Gastrocnemius medialis (tissue), 4 donors: ENCODE results near the gene NR3C2. TPM values are rescaled to one million over a fixed set of nuclear protein-coding genes. Genes with fewer than 3 reads are reported as not detected.
A peak's percentile ranks its signal among the peaks of the same experiment; 100 is the strongest.
"Not testable (repeated sequence)": the region's sequence is repeated elsewhere in the genome, so short reads cannot be mapped to it uniquely, and the experiment has no call there.

Experiments
- ATAC-seq, 2 donors: fragments of 150-250 bp; one replicate each; pipeline ENCODE4 v1.9.1; 2016
- DNase-seq, 2 donors: peaks; one replicate each; pipeline ENCODE4 v3.0.0-alpha.2; 2019
- H3K27ac ChIP-seq, 4 donors: fragments of 200-600 bp; sonication (generic); 1 replicate in 1 of 4; 2 replicates in 3 of 4; pipeline ENCODE4 v1.5.1; 2016 to 2018; ENCODE audit warnings: mild to moderate bottlenecking in 2 of 4, moderate library complexity in 1 of 4
- H3K27me3 ChIP-seq, 3 donors: fragments of 200-600 bp; sonication (generic) in 2 of 3; 1 replicate in 1 of 3; 2 replicates in 2 of 3; pipeline versions ENCODE4 v1.5.1 to v1.6.0; 2016 to 2019; ENCODE audit warnings: mild to moderate bottlenecking in 1 of 3, moderate library complexity in 1 of 3
- H3K36me3 ChIP-seq, 2 donors: fragments of 200-600 bp; sonication (generic) in 1 of 2; one replicate each; pipeline ENCODE4 v1.5.1; 2017 to 2018
- H3K4me1 ChIP-seq, 2 donors: fragments of 200-600 bp; sonication (generic) in 1 of 2; one replicate each; pipeline ENCODE4 v1.5.1; 2016 to 2017; ENCODE audit warnings: mild to moderate bottlenecking in 2 of 2
- H3K4me3 ChIP-seq, 4 donors: fragments of 200-600 bp; sonication (generic) in 3 of 4; 1 replicate in 1 of 4; 2 replicates in 3 of 4; pipeline ENCODE4 v1.5.1; 2016 to 2019; ENCODE audit warnings: mild to moderate bottlenecking in 2 of 4
- H3K9me3 ChIP-seq, 3 donors: fragments of 200-600 bp; sonication (generic) in 2 of 3; 1 replicate in 1 of 3; 2 replicates in 2 of 3; pipeline ENCODE4 v1.5.1; 2016 to 2019
- POLR2A ChIP-seq, 2 donors: fragments of 450-650 bp; IDR thresholded peaks; one replicate each; pipeline ENCODE4 v1.6.1; 2017; ENCODE audit warnings: antibody characterized with exemption in 2 of 2, mild to moderate bottlenecking in 2 of 2, moderate library complexity in 2 of 2
- in situ Hi-C, 4 donors: fragments of 200-750 bp; cut with MboI; loops; one replicate each; pipeline versions ENCODE4 v1.15.0 to v1.8.0; 2017; ENCODE audit warnings: low sequenced_read_pairs in 4 of 4
- intact Hi-C: fragments of 100-400 bp; cut with DNase I; formaldehyde crosslinking; loops from one replicate; pipeline ENCODE4 v1.15.1; 2023; ENCODE audit warnings: low total_unique reads
- total RNA-seq, 4 donors: library from RNA; depleted of rRNA; stranded (reverse); fragments of >200 nt; gene quantifications; one replicate each; pipeline versions ENCODE4 v1.1.0 to v1.2.3, GENCODE V29; 2016
- TF ChIP-seq, protein P1 (sequence below), 5 experiments: fragments of 450-650 bp in 3 of 5; fragments of 200-600 bp in 2 of 5; sonication (generic) in 2 of 5; IDR thresholded peaks in 4 of 5; conservative IDR thresholded peaks in 1 of 5; 1 replicate in 4 of 5; 2 replicates in 1 of 5; pipeline ENCODE4 v1.5.1; 2016 to 2019; ENCODE audit warnings: antibody characterized with exemption in 5 of 5, mild to moderate bottlenecking in 3 of 5, moderate library complexity in 3 of 5

NR3C2 gene
- total RNA-seq, 4 donors from 2014 or later: 5.6 to 10.4 (median 8.1) TPM

DNA sequence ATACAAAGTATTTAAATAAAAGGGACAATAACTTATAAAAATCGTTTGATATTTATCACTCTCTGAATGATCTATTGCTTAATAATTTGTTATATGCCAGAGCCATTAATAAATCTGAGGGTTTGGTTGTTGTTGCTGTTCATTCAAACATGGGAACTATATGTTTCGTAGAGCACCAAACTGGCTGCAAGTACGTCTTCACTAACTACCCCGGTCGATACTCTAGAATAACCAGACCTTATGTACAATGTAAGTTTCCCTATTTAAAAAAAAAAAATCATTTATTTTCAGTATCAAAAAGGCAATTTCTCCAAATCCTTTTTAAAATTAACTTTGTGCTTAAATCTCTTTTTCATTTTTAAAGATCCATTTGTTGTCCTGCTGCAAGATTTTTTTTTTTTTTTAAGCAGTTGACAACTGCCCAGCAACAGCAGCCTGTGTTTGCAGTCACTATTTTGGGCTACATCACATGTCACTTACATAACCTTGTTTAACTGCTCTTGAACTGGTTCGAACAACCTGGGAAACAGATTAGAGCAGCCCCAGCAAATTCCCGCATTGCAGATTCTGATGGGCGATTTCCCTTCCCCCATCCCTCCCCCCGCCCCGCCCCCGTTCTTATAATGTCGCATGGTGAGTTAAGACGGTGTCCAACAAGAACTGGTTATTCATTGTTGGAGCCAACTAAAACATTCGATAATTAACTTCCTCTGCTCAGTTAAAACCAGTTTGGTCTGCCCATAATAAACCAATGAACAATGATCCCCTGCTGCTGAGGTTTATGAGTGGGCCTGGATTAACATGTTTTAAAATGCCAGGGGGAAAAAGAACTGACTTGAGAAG lies 238.9 kb downstream of the NR3C2 start:
- Histone ChIP-seq H3K4me1 (peaks cover 26 to 34% of the 10 kb centered on the region in 2 donors), H3K9me3 (no peaks in the 10 kb centered on the region), H3K36me3 (no peaks in the 10 kb centered on the region), H3K27me3 (no peaks in the 10 kb centered on the region), H3K4me3 (peak overlapping the region; percentile 29 to 41 (median 32)), H3K27ac (peak overlapping the region; percentile 13 to 79 (median 44))
- in situ Hi-C loops: no loop called here
- ATAC-seq (peak; percentile 90), DNase-seq (no peak)
- intact Hi-C loops: no loop called here
- TF ChIP-seq POLR2A (IDR thresholded peaks at IDR 0.05): no peak
- TF ChIP-seq, protein P1, sequence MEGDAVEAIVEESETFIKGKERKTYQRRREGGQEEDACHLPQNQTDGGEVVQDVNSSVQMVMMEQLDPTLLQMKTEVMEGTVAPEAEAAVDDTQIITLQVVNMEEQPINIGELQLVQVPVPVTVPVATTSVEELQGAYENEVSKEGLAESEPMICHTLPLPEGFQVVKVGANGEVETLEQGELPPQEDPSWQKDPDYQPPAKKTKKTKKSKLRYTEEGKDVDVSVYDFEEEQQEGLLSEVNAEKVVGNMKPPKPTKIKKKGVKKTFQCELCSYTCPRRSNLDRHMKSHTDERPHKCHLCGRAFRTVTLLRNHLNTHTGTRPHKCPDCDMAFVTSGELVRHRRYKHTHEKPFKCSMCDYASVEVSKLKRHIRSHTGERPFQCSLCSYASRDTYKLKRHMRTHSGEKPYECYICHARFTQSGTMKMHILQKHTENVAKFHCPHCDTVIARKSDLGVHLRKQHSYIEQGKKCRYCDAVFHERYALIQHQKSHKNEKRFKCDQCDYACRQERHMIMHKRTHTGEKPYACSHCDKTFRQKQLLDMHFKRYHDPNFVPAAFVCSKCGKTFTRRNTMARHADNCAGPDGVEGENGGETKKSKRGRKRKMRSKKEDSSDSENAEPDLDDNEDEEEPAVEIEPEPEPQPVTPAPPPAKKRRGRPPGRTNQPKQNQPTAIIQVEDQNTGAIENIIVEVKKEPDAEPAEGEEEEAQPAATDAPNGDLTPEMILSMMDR (IDR thresholded peaks at IDR 0.05 in 4 of 5, conservative IDR thresholded peaks at IDR 0.05 in 1 of 5): no peak

- DNase-seq: no peak
- H3K4me3 ChIP-seq: no peak overlapping the region
- in situ Hi-C loops (no loop called here), intact Hi-C loops (no loop called here)
- H3K27me3 ChIP-seq: no peaks in the 10 kb centered on the region
- no peak for ATAC-seq
- H3K9me3 ChIP-seq: no peaks in the 10 kb centered on the region
- no peak overlapping the region for H3K27ac ChIP-seq
- H3K4me1 ChIP-seq: peaks cover 26 to 34% of the 10 kb centered on the region in 2 donors
- no peak for TF ChIP-seq POLR2A (IDR thresholded peaks at IDR 0.05)
- TF ChIP-seq, protein P1 (IDR thresholded peaks at IDR 0.05 in 4 of 5, conservative IDR thresholded peaks at IDR 0.05 in 1 of 5): no peak
- no peaks in the 10 kb centered on the region for H3K36me3 ChIP-seq
Measured at GRCh38 chr4:148200960-148201359, 241.3 kb downstream of the NR3C2 start.

DNA sequence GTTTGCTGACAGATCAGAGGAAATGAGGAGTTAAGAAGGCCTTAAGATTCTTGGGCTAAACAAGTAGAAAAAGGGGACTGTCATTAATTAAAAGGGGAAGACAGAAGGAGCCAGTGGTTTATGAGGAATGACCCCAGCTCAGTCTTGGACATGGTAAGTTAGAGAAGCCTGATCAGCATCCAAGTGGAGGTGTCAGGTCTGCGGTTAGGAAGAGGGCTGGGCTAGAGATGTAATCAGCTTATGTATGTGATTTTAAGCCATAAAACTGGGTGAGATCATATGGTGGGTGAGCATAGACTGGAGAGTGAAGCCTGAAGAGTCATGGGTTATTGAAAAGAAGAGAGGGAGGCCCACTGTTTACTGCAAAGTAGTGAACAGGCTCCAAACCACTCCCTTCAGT lies 246.1 kb downstream of the NR3C2 start:
- in situ Hi-C loops (no loop called here), intact Hi-C loops (no loop called here)
- DNase-seq (no peak), ATAC-seq (no peak)
- H3K4me1 ChIP-seq: no peaks in the 10 kb centered on the region
- no peak overlapping the region for H3K4me3 ChIP-seq
- H3K36me3 ChIP-seq: peaks cover 0 to 12% of the 10 kb centered on the region in 2 donors
- H3K27me3 ChIP-seq: no peaks in the 10 kb centered on the region
- no peak overlapping the region for H3K27ac ChIP-seq
- no peaks in the 10 kb centered on the region for H3K9me3 ChIP-seq
- no peak for TF ChIP-seq POLR2A (IDR thresholded peaks at IDR 0.05)
- TF ChIP-seq, protein P1 (IDR thresholded peaks at IDR 0.05 in 4 of 5, conservative IDR thresholded peaks at IDR 0.05 in 1 of 5): no peak

DNA sequence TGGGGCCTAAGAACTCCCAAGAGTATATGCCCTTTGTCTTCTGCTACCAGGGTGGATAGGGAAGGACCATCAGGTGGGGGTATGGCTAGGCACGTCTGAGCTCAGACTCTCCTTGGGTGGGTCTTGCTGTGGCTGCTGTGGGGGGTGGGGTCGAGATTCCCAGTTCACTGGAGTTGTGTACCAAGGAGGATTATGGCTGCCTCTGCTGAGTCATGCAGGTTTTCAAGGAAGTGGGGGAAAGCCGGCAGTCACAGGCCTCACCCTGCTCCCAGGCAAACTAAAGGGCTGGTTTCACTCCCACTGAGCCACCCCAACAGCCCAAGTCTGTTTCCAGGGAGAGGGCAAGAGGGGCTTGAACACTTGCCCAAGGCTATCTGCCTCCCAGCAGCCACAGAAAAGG lies 249.7 kb downstream of the NR3C2 start:
- in situ Hi-C loops (no loop called here), intact Hi-C loops (no loop called here)
- TF ChIP-seq, protein P1 (IDR thresholded peaks at IDR 0.05 in 4 of 5, conservative IDR thresholded peaks at IDR 0.05 in 1 of 5): no peak
- no peak for TF ChIP-seq POLR2A (IDR thresholded peaks at IDR 0.05)
- no peak overlapping the region for H3K27ac ChIP-seq
- DNase-seq (no peak), ATAC-seq (no peak)
- peaks cover 0 to 12% of the 10 kb centered on the region in 2 donors for H3K36me3 ChIP-seq
- H3K4me3 ChIP-seq: no peak overlapping the region
- no peaks in the 10 kb centered on the region for H3K9me3 ChIP-seq
- H3K27me3 ChIP-seq: no peaks in the 10 kb centered on the region
- H3K4me1 ChIP-seq: no peaks in the 10 kb centered on the region

GRCh38 chr4:148187454-148188222 lies 254.6 kb downstream of the NR3C2 start:
- H3K27ac ChIP-seq, H3K36me3 ChIP-seq, ATAC-seq, in situ Hi-C loops, H3K27me3 ChIP-seq, intact Hi-C loops, DNase-seq, H3K4me1 ChIP-seq, H3K4me3 ChIP-seq, H3K9me3 ChIP-seq: not testable (repeated sequence)
